GM21737 (cell line): ENCODE results near the gene KRTCAP3.
"Not testable (repeated sequence)": the region's sequence is repeated elsewhere in the genome, so short reads cannot be mapped to it uniquely, and the experiment has no call there.

Experiments used
- ATAC-seq: cut with Tn5 transposase; IDR thresholded peaks from one replicate; pipeline ENCODE4 v1.9.1; 2021; ENCODE audit warnings: mild to moderate bottlenecking, moderate library complexity; ENCODE audit not compliant: unreplicated experiment

Gene KRTCAP3, protein sequence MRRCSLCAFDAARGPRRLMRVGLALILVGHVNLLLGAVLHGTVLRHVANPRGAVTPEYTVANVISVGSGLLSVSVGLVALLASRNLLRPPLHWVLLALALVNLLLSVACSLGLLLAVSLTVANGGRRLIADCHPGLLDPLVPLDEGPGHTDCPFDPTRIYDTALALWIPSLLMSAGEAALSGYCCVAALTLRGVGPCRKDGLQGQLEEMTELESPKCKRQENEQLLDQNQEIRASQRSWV

DNA sequence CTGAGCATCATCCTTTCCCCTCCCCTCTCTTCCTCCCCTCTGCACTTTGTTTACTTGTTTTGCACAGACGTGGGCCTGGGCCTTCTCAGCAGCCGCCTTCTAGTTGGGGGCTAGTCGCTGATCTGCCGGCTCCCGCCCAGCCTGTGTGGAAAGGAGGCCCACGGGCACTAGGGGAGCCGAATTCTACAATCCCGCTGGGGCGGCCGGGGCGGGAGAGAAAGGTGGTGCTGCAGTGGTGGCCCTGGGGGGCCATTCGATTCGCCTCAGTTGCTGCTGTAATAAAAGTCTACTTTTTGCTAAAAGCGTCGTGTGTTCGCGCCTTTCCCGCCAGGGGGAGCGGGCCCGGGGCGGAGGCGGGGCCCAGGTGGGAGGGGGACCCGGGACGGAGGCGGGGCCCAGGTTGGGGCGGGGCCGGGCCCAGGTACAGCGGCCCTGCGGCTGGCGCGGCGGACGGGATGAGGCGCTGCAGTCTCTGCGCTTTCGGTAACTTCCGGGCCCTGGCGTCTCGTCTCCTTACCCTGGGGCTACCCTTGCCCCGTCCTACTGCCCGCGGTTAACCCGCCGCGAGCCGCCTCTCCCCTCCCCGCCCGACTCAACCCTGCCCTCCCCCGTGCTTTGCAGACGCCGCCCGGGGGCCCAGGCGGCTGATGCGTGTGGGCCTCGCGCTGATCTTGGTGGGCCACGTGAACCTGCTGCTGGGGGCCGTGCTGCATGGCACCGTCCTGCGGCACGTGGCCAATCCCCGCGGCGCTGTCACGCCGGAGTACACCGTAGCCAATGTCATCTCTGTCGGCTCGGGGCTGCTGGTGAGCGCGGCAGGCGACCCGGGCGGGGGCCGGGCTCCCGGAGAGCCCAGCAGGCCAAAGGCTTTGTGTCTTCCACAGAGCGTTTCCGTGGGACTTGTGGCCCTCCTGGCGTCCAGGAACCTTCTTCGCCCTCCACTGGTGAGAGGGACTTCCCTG is at the start of gene KRTCAP3:
KRTCAP3 (plus strand) TSS at position 424 of the 962 bp plus-strand sequence; CDS start at position 456, 32 bp downstream.
- ATAC-seq = no peak

DNA sequence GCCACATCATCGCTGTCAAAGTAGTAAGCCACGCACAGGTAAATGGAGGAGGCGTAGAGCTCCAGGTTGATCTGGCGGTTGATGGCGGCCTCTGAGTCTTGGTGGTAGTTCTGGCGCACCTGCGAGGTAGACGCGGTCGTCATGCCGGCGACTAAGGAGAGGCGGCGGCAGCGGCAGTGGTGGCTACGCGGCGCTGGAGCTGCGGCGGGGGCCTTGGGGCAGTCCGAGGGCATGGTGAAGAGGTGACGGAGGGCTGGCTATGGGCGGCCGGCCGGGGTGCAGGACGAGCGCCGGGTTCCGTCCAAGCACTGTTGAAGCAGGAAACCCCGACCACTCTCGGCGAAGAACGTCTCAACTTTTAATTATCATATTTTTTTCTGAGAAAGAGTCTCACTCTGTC is 49.0 kb upstream of the KRTCAP3 start:
- no peak for ATAC-seq

DNA sequence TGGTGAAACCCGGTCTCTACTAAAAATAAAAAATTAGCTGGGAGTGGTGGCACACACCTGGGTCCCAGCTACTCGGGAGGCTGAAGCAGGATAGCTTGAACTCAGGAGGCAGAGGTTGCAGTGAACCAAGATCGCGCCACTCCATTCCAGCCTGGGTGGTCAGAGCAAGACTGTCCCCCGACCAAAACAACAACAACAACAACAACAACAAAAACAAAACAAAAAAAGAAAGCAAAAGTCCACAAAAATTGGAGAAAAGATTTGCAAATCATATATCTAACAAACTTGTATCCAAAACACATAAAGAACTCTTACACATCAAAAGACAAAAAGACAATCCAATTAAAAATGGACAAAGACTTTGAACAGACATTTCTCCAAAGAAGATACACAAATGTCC is 43.2 kb upstream of the KRTCAP3 start:
- no peak for ATAC-seq

DNA sequence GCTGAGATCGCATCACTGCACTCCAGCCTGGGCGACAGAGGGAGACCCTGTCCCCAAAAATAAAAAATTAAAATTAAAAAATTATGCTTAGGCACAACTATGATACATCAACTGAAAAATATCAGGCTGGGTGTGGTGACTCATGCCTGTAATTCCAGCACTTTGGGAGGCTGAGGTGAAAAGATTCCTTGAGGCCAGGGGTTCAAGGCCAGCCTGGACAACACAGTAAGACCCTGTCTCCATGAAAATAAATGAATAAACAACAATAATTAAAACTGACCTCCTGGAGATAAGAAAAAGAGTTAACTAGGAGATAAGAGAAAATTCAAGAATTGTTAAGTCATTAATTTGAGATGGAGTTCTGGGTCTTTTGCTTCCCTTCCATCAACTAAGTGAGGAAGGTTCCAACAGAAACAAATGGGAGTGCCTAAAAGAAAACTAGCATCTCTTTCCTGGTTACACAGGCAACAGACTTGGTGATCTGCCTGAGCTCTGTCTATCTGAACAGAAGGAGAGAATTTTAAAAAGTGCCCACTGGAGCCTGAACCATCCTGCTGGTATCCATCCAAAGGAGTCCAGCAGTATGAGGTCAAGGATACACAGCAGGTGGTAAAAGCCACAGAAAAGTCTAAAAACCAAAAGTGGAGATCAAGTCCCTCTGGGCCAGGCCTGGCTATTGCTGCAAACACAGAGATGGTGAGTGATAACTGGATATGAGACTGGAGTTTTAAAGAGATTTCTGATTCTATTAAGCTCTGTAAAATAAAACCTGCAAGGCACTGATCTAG is 41.6 kb upstream of the KRTCAP3 start:
- ATAC-seq = no peak

DNA sequence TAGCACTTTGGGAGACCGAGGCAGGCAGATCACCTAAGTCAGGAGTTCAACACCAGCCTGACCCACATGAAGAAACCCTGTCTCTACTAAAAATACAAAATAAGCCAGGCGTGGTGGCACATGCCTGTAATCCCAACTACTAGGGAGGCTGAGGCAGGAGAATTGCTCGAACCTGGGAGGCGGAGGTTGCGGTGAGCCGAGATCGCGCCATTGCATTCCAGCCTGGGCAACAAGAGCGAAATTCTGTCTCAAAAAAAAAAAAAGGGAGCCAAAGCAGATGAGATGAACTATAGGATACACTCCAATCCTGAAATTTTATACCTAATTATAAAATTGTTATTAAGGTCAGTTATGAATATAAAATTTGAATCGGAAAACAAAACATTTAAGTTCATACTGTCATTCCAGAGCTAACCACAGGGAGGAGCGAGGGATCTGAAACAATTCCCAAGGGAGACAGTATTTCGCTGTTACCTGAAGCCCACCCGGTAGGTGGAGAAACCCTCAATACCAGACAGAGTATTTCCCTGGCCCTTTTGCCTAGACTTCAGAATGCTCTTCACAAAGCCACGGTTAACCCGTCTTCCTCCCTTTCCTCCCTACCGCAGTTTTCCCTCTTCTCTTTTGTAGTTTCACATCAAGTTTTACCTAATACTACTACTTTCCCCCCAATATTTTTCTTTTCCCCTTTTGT is 34.2 kb upstream of the KRTCAP3 start:
- ATAC-seq = no peak

DNA sequence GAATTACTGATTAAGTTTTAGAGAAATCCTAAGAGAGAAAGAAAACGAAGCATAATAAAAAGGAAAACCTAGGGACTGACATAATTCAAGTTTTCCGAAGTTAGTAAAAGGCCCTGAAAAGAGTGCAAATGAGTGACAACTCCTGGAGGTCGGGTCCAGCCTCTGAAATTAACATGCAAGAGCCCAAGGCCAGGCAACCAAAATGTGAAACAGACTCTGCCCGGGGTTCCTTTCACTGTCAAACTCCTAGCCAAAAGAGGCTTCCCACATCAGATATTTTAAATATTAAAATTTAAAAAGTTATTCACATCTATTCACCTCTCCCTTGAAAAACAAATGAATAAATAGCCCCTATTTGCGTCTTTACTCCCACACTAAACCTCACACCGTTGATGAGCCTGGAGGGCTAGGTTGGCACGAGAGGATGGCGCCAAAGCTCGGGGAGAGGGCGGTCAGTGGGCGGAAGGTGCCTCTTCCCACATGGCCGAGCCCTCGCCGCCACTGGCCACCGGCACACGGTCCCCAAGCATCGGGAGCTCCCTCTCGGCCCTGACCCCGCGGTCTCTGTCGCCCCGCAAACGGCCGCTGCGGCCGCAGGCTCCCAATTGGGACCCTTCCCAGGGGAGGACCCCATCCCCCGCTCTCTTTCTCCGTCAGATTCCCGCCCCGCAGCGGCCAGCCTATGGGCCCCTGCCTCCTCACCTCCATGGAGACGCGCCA is 33.4 kb upstream of the KRTCAP3 start:
- ATAC-seq = peak; percentile 21

DNA sequence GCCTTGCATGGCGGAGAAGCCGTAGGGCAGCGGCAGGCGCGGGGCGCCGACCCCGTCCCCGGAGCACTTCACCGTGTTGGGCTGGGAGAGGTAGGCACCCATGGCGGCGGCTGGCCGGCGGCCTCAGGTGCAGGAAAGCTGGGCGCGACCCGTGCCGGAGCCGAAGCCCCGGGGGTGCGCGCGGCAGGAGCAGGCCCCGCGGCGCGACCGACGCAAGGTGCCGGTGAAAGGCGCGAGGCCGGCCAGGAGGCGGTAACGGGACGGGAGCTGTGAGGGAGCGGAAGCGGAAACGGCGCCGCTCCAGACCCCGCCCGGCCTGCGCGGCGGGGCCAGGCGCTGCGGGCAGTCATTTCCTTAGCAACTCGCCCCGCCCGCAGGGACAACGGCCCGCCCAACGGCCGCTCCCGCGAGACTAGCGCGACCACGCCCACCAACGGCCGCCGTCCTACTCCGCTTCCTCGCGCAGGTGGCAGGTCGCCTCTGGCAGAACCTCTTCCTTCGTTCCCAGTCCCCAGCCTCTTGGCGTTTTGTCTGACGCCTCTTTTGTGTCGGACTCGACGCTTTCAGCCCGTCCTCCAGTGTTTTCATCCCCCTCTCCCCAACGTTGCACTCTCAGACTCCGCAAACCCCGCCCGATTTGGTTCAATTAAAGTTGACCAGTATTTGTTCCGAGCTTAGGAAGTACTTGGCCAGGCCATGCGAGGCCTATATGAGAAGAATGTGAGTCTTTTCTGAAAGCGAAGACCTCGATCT is 32.7 kb upstream of the KRTCAP3 start, which contains the start of gene PPM1G:
PPM1G (minus strand) TSS at position 271 of the 753 bp plus-strand sequence; CDS start at position 102, 169 bp downstream.
- ATAC-seq = peak; percentile 95

DNA sequence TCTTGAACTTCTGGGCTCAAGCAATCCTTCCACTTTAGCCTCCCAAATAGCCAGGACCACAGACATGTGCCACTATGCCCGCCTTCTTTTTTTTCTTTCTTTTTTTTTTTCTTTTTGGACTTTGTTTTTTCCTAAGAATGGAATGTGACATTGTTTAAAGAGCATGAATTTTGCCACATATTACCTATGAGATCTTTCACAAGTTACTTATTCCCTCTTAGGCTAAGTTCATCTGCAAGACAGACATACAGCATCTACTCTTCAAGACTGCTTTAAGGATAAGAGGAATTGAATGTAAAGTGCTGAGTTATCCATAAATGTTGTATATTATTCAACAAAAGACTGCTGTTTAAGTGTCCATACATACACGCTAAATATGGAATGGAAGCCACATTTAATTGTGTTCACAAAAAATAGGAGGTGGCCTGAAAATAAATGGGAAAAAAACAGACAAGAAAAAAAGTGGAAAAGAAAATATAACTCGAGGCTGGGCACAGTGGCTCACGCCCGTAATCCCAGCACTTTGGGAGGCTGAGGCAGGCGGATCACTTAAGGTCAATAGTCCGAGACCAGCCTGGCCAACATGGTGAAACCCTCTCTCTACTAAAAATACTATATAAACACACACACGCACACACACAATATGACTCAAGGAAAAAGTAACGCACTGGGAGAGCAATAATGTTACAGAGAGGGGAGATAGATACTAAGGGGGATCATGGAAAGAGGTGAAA is 29.6 kb upstream of the KRTCAP3 start:
- ATAC-seq = no peak

DNA sequence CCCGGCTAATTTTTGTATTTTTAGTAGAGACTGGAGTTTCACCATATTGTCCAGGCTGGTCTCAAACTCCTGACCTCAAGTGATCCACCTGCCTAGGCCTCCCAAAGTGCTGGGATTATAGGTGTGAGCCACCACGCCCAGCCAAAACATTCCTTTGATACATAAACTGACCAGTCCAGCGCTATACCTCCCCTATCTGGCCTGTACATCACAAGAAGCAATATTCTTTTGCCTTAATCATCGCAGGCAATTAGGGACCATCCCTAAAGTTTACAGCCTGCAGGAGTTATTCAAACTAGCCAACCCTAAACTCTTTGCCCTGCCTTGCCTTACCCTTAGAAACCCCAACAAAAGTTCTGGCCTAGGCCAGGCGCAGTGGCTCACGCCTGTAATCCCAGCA is 26.0 kb upstream of the KRTCAP3 start:
- no peak for ATAC-seq

DNA sequence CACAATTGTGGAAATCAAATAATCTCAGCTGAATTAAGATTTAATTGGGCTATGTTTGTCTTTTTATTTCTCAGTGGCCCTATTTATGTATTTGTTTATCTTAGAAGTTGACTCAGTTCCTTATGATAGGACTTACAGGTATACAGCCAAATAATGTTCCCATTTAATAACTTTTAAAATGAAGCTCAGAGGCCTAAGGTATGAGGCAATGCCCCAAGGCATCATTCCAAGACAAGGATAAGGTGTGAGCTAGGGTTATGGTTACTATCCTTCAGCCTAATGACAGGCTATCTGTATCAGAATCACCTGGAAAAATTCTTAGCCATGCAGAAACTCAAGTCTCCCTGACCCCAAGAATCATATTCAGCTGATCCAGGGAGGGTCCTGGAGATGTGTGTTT is 21.2 kb upstream of the KRTCAP3 start:
- no peak for ATAC-seq

DNA sequence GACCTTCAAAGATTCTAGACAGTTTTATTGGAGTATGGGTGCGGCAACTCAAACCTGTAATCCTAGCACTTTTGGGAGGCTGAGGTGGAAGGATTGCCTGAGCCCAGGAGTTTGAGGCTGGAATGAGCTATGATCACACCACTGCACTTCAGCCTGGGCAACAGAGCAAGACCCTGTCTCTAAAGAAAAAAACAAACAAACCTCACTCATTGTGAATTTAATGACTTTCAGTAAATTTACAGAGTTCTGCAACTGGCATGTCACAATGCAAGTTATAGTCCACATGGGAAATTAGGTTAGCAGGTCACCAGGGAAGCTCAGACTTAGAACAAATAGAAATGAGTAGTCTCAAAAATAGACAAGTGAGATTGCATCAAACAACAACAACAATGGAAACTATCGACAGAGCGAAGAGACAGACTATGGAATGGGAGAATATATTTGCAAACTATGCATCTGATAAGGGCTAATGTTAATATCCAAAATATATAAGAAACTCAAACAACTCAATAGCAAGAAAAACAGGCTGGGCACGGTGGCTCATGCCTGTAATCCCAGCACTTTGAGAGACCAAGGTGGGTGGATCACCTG is 20.4 kb upstream of the KRTCAP3 start:
- ATAC-seq = no peak

DNA sequence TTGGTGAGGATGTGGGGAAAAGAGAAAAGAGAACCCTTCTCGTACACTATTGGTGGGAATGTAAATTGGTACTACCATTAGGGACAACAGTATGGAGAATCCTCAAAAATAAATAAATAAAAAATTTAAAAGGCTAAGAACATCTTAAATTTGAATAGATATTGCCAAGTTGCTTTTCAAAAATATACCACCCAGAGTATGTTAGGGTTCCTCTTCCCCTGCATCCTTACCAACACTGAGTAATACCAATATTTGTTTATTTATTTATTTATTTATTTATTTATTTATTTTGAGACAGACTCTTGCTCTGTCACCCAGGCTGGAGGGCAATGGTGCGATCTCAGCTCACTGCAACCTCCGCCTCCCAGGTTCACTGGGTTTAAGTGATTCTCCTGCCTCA is 19.2 kb upstream of the KRTCAP3 start:
- ATAC-seq = no peak

DNA sequence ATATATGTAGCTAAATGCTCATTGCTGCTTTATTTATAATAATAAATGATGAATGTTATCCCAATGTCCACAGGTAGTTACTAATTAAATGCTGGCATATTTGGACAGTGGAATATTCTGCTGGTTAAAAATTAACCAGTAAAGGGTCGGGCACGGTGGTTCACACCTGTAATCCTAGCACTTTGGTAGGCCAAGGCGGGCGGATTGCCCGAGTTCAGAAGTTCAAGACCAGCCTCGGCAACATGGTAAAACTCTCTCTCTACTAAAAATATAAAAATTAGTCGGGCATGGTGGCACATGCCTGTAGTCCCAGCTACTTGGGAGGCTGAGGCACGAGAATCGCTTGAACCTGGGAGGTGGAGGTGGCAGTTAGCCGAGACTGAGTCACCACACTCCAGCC is 17.1 kb upstream of the KRTCAP3 start:
- ATAC-seq = not testable (repeated sequence)

DNA sequence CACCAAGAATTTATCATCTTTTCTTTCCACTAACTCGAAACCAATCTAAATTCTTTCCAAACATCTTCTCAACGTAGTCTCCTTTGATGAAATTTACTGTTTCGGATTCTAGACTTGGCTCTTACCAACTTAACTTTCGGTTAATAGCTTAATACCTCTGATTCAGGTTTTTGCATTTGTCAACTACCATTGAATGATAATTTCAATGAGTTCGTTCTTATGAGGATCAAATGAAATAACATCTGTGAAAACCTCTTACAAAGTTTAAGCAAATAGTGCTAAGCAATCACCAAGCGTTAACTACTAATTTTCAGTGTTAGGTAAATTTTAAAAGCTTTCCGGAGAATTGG is 14.3 kb upstream of the KRTCAP3 start:
- no peak for ATAC-seq

DNA sequence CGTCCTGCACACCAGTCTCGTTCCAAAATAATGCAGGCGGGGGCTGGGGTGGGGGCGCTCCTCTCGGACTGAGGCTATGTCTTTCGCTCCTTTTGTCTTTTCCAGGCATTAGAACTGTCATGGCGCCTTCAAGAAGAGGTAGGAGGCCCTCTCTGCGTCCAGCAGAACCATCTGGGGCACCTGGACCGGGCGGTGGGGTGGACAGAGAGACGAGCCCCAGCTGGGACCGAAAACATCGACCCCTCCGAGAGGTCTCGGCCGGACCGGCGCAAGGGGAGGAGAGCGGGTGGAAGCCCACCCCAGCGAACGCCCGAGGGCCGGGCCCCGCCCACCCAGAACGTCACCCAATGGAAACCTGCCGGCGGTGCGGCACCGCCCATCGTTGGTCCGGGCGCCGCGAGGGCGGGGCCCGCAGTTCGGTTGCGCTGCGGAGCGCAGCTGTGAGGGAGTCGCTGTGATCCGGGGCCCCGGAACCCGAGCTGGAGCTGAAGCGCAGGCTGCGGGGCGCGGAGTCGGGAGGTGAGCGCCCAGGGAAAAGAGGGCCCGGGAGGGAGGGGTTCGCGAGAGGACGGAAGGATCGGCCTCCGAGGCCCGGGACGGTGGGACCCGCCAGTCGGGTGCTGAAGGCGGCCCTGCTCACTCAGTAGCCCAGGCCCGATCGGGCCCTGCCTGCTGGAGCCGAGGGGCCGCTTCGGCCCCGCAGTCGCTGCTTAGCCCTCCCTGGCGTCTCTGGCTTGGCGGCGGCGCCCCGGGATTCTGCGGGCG is 13.8 kb upstream of the KRTCAP3 start, which contains the start of gene NRBP1:
NRBP1 (plus strand) TSS at position 419 of the 765 bp plus-strand sequence. CDS start 4,643 bp downstream, outside the sequence.
- peak; percentile 87 for ATAC-seq

DNA sequence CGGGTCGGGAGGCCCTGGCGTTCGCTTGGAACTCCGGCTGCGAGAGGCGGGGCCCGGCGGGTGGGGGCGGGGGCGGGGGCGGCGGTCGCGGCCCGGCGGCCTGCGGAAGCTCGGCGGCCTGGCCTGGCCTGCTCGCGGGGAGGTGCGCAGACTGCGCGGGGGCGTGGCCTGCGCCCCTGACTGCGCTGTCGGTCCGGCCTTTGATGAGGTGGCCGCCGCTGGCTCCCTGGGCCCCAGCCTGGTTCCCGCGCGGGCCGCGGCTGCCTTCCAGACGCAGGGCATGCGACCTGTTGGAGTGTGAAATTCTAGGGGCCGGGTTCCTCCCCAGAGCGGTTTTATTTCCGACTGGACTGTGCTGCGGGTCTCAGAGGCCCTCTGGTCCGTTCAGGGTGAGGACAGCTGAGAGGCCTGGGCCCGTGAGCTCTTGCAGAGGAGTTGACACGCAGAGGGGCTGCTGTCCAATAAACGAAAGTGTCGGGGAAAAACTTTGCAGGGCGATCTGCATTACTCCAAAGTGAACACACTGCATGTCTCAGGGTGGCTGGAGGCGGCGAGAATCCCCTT is 13.1 kb upstream of the KRTCAP3 start:
- ATAC-seq = peak; percentile 63

DNA sequence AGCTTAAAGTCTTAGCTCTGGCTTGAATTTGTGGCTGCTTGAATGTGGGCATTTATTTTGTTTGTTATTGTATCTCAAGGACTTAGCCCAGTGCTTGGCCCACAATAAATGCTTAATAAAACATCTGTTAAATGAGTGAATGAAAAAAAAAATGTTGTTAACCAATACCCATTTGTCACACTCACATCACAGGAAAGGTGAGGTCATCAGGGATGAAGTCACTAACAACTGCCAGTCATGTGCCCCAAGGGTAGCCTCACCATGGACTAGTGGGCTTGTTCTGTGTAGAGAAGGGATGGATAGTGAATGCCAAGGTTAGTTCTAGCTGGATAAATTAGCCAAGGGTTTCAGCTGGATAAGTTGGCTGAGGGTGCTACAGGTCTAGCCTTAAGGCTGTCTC is 10.8 kb upstream of the KRTCAP3 start:
- ATAC-seq = no peak
